GM19240 (cell line): ENCODE results near the gene TMEM247.
"Not testable (repeated sequence)": the region's sequence is repeated elsewhere in the genome, so short reads cannot be mapped to it uniquely, and the experiment has no call there.

Experiments
- DNase-seq: peaks from one replicate; pipeline ENCODE4 v3.0.0; 2011; ENCODE audit warnings: low spot score; ENCODE audit not compliant: insufficient read length

The TMEM247 gene

GRCh38 chr2:46509804-46510203 is 30.4 kb downstream of the TMEM247 start:
- DNase-seq = no peak

- DNase-seq = no peak
Observed at GRCh38 chr2:46510598-46511177, 31.3 kb downstream of the TMEM247 start.

GRCh38 chr2:46512185-46512584 is 32.8 kb downstream of the TMEM247 start:
- no peak for DNase-seq

GRCh38 chr2:46514738-46515137 is 35.4 kb downstream of the TMEM247 start:
- no peak for DNase-seq

GRCh38 chr2:46517485-46517884 is 38.1 kb downstream of the TMEM247 start:
- DNase-seq = no peak

GRCh38 chr2:46518861-46519260 is 39.5 kb downstream of the TMEM247 start:
- DNase-seq = no peak

GRCh38 chr2:46519265-46519664 is 39.9 kb downstream of the TMEM247 start:
- no peak for DNase-seq

- no peak for DNase-seq
Observed at GRCh38 chr2:46520130-46520711, 40.9 kb downstream of the TMEM247 start.

GRCh38 chr2:46521215-46521683 is 41.9 kb downstream of the TMEM247 start:
- no peak for DNase-seq

GRCh38 chr2:46522385-46522784 is 43.0 kb downstream of the TMEM247 start:
- not testable (repeated sequence) for DNase-seq

GRCh38 chr2:46525522-46526155 is 46.3 kb downstream of the TMEM247 start:
- DNase-seq = no peak

GRCh38 chr2:46528880-46529279 is 49.5 kb downstream of the TMEM247 start:
- DNase-seq = no peak

GRCh38 chr2:46530639-46531038 is 51.3 kb downstream of the TMEM247 start:
- DNase-seq = no peak

- no peak for DNase-seq
Observed at GRCh38 chr2:46531863-46532262, 52.5 kb downstream of the TMEM247 start.
